Ramos (cell line): ENCODE data around the gene CEP126.
"Not testable (repeated sequence)": the region's sequence is repeated elsewhere in the genome, so short reads cannot be mapped to it uniquely, and the experiment has no call there.

Source experiments
- in situ Hi-C: fragments of 300-500 bp; cut with MboI; formaldehyde crosslinking; loops from one replicate; pipeline ENCODE4 v1.14.3; 2022; ENCODE audit warnings: low sequenced_read_pairs; ENCODE audit not compliant: unreplicated experiment

CEP126 gene

GRCh38 chr11:101920992-101921391, 6.2 kb downstream of the CEP126 start:
- in situ Hi-C loops: no loop called here

- in situ Hi-C loops: no loop called here
Observed at GRCh38 chr11:101923554-101923953, 8.7 kb downstream of the CEP126 start.

- in situ Hi-C loops: no loop called here
Observed at GRCh38 chr11:101929294-101929915, 14.6 kb downstream of the CEP126 start.

DNA sequence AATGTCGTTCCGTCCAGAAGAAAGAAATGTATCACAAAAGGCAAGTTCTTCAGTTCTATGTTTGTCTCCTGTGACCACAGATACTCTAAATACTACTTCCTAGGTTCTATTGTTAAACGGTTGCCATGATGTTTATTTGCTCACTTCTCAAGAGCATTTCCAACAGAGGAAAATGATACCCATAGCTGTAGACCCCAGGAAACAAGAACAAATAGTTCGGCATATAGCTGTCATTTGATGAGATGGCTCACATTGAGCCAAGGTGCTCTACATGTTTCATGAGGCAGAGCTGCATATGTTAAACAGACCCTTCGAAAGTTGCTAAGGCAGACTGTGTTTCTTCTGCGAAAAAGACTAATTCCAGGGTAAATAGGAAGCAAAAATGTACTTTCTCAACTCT, 16.9 kb downstream of the CEP126 start:
- in situ Hi-C loops: no loop called here

- in situ Hi-C loops: no loop called here
Observed at GRCh38 chr11:101940901-101941520, 26.2 kb downstream of the CEP126 start.

DNA sequence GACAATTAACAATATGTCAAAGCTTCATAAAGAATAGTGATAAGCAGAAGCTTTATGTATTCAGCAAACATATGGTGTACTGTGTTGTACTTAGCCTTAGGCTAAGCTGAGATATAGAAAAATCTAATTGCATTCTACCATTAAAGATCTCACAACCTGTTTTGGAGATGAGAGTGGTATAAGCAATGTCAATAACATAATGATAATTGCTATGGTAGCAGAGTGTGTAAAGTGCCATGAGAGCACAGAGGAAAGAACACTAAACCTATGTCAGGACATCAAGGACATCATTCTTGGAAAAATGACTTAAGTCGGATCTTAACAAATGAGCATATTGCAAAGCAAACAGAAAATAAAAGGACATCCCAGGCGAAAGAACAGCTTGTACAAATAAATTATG, 30.1 kb downstream of the CEP126 start:
- in situ Hi-C loops: no loop called here

DNA sequence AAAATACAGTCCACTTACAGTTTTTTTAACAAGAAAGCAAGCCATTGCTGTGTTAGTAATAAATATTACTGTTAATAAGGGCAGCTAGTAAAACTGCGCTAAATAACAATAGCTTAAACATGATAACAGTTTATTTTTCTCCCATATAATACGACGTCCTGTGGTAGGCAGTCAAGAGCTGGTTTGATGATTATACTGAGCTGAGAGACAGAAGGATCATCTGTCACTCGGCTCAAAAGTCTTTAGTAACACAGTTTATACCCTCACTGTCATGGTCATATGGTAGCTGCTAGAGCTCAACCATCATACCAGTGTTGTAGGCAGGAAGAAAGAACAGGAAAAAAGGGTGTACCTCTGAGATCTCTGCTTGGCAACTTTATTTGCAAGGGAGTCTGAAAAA, 30.6 kb downstream of the CEP126 start:
- in situ Hi-C loops: no loop called here

- in situ Hi-C loops: no loop called here
Observed at GRCh38 chr11:101949680-101950220, 34.9 kb downstream of the CEP126 start.

DNA sequence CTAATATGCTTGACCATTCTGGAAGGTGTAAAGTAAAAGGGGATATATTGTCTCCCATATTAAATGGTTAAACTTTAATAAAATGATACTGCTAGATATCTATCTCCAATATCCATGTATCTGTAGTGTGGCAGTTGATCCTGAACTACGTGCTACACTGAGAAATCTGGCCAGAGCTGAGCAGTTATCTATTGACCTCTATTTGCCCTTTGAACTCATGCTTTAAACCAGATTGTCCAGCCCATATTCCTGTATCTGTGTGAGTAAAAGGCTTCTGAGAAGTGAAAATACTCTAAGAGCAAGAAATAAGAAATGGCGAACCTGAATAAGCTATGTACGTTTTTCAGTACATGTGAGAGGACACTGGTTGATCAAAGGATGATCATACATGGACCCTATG, 40.5 kb downstream of the CEP126 start:
- in situ Hi-C loops: no loop called here

GRCh38 chr11:101955701-101956100, 40.9 kb downstream of the CEP126 start:
- in situ Hi-C loops: no loop called here

DNA sequence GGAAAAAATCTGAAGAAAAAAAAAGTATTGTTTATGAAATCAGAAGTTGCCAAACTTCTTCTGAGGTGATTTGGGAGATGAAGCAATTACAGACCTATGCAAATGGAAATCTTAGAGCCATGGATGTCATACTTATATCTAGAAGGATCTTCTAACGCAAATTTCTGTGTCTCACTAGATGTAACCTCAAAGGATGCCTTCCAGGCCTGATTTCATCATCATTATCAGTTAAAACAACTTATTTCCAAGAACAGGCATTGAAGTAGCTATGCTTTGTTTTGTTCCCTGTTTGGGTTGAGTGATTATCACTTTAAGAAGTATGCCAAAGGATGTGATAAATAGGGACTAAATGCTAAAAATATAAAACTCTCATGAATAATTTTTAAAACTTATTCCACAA, 45.4 kb downstream of the CEP126 start:
- in situ Hi-C loops: no loop called here

DNA sequence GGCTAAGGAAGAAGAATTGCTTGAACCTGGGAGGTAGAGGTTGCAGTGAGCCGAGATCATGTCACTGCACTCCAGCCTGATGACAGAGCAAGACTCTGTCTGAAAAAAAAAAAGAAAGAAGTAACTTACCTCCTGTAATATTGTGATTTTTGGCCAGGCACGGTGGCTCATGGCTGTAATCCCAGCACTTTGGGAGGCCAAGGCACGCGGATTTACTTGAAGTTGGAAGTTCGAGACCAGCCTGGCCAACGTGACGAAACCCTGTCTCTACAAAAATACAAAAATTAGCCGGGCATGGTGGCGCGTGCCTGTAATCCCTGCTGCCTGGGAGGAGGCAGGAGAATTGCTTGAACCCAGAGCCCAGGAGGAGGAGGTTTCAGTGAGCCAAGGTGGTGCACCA, 49.4 kb downstream of the CEP126 start:
- in situ Hi-C loops: not testable (repeated sequence)

GRCh38 chr11:101974255-101974654, 59.4 kb downstream of the CEP126 start:
- in situ Hi-C loops: no loop called here

GRCh38 chr11:101974771-101975170, 60.0 kb downstream of the CEP126 start:
- in situ Hi-C loops: no loop called here

- in situ Hi-C loops: no loop called here
Observed at GRCh38 chr11:101975734-101976133, 60.9 kb downstream of the CEP126 start.

- in situ Hi-C loops: no loop called here
Observed at GRCh38 chr11:101987370-101987769, 72.6 kb downstream of the CEP126 start.

DNA sequence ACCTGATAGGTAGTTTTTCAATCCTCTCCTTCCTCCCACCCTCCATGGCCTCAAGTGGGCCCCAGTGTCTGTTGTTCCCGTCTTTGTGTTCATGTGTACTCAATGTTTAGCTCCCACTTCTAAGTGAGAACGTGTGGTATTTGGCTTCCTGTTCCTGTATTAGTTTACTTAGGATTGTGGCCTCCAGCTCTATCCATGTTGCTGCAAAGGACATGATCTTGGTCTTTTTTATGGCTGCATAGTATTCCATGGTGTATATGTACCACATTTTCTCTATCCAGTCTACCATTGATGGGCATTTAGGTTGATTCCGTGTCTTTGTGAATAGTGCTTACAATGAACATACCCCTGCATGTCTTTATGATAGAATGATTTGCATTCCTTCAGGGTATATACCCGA, 78.4 kb downstream of the CEP126 start:
- in situ Hi-C loops: no loop called here

DNA sequence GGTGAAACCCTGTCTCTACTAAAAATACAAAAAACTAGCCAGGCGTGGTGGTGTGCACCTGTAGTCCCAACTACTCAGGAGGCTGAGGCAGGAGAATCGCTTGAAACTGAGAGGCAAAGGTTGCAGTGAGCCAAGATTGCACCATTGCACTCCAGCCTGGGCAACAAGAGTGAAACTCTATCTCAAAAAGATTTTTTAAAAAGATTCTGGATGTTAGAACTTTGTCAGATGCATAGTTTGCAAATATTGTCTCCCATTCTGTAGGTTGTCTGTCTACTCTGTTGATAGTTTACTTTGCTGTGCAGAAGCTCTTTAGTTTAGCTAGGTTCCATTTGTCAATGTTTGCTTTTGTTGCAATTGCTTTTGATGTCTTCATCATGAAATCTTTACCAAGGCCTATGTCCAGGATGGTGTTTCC, 79.3 kb downstream of the CEP126 start:
- in situ Hi-C loops: not testable (repeated sequence)

- in situ Hi-C loops: no loop called here
Observed at GRCh38 chr11:101996111-101996510, 81.3 kb downstream of the CEP126 start.

DNA sequence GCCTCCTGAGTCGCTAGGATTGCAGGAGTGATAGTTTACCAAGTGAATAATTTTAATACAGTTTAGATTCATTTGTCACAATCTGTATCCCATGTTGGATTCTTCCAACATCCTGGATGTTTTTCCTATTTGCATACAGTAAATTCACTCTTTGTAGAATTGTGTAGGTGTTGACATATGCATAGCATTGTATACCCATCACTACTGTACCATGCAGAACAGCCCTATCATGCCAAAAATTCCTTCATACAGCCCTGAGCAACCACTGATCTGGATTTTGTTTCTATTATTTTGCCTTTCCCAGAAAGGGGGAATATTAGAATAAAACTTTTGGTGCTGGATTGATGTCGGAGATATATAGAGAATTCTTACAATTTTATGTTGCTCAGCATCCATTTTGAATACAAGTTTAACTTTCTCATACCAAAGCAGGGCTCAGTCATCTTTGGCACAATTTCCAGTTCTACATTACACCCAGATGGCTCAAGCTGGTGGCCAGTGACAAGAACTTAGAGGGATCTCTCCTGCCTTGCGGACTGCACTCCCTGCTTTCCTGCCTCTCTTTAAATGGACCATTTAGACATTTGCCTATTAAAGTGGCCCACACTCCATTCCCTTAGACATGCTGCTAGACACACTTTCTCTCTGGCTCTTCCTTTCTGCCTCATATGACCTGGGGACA, 87.0 kb downstream of the CEP126 start:
- in situ Hi-C loops: no loop called here

DNA sequence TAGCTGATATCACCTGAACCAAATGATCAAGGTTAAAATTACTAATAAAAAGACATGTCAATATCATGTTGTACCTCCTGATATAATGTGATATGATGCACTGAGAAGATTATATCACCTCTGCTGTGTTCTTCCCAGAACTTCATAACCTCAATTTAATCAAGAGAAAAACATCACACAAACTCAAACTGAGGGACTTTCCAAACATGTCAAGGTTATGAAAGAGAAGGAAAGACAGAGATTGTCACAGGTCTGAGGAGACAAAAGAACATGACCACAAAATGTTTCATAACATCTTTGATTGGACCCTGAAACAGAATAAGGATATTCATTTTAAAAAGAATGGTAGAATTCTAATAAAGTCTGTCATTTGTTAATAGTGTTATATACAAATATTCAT, 89.4 kb downstream of the CEP126 start:
- in situ Hi-C loops: no loop called here
